ENCODE results near the gene TRIM43B.
"Not testable (repeated sequence)": the region's sequence is repeated elsewhere in the genome, so short reads cannot be mapped to it uniquely, and the experiment has no call there.

TRIM43B gene

DNA sequence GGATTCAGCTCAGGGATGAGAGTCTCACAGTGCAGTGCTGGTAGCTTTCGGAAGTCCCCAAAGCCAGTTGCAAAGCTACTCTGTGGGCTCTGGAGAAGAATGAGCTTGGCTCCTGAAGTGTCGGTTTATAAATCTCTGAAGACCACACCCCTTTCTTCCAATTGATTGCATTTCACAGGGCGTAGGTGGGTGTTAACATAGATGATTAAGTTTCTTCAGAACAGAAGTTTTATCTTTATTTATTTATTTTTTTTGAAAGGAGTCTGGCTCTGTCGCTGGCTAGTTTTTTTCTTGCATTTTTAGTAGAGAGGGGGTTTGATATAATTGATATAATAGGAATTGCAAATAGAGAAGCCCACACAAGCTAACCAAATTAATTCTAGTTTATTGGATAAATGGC, at the start of gene TRIM43B:
Gene TRIM43B, minus strand, starts transcription at position 101 of the 400 bp plus-strand sequence. CDS start 2,040 bp downstream, outside the sequence.
- DNase-seq = not testable (repeated sequence)

DNA sequence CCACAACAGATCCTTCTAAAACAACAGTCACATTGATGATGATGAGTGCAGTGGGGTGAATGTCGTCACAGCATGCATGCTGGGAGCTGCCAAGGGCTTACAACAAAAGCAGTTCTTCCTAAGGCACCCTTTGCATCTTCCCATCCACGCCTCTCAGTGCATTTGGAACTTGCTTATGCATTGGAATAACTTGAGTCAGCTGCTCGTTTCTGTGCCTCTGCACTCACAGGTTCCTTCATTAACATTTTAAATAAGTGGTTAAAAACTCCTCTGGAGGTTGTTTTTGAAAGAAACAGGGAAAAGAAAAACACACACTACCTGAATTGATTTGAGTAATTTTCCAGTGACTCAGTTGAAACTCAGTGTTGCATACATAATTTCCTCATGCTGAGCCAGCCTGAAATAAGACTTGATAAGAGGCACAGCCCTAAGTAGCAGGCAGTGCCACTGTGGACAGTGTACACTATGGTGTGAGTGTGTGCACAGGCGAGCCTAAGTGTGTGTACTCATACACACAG, 46.8 kb upstream of the TRIM43B start:
- no peak for DNase-seq

DNA sequence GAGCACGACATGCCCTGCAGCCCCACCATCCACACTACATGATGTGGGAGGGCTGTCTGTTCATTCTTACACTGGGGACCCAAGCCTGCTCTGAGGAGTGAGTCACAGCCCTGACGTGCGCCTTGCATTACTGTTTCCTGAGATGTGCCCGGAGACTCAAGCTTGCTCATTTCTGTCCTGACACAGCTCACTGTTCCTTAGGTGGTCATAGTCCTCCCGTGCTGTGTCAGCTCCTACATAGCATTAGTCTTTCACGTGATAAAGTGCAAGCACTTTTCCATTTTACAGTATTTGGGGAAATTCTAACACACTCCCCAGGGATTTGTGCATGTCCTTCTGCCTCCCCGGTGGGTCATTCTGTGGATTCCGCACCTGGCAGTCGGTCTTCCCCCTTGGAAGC, 46.2 kb upstream of the TRIM43B start:
- no peak for DNase-seq

DNA sequence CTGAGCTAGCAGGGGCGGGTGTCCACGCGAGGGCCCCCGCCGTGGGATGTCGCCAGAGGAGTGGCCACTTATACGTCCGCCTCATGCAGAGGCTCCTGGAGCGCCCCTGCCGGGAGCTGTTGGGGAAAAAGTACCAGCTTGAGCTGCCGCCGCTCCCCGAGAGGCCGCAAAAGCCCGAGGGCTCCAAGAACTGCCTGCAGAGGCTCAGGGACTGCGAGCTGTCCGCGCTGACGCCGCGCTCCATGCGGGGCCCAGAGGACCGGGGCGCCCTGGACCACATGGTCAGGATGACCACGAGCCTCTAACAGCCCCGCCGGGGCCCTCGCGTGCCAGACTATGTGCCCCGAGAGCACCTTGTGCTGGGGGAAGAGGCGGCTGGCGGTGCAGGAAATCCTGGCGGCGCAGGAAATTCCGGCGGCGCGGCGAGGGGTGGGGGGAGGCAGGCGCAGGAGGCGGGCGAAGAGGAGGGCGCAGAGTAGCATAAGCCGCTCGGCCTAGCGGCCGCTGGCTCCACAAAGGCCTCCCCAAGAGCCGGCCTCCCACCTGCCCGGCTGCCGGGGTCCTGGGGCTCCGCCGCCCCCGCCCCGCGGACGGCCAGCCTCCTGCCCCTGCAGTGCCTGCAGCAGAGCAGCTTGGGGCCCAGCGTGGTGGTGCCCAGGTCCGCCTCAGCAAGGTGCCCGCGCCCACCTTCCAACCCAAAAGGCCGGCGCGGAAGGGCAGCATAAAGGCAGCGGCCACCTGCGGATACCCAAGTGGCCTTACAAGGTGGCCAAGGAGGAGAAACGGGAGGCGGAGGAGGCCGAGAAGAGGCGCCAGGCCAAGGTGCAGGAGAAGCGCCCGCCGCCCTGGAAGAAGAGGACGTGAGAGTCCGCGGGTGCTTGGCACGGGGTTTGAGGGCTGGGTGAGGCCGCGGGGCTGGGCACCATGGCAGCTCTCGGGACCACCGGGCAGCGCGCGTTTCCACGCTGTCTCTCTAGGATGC, 42.1 kb upstream of the TRIM43B start:
- no peak for DNase-seq

DNA sequence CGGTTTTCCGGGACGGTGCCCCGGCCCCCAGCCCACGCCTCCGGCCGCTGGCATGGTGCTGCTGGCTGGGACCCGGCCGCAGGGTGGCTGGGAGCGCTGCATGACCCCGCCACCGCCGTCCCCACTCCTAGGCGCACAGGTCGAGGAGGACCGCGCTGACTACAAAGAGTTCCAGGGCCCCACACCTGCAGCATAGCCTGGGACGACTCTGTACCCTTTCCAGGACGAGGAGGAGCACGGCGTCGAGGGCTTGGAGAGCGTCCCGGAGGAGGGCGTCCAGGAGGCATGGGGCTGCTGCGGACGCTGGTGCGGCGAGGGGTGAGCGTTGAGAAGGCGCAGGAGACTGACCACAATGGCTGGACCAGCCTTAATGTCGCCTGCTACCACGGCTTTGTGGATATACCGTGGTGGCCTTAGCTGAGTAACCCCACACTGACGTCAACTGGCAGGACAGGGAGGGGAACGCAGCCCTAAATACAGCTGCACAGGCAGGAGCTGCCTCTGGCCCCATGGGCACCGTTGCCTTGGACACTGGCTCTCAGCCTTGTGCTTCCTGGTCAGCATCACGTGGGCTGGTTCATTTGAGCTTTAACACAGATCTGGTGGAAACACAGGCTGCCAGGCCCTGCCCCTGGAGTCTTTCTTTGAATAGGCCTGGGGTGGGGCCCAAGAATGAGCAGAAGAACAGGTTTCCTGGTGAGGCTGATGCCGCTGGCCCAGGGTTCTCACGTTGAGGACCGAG, 40.9 kb upstream of the TRIM43B start:
- no peak for DNase-seq

DNA sequence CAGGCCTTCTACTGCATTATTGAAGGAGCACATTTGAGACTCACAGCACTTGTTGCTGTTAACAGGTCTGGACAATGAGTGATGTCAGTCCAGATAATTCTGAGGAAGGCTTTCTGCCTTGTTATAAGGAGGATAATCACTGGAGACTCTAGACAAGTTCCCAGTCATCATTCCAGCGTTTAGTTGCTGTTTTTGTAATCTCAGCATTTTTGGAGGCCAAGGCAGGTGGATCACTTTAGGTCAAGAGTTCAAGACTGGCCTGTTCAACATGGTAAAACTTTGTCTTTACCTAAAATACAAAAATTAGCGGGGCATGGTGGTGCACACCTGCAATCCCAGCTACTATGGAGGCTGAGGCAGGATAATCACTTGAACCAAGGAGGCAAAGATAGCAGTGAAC, 39.6 kb upstream of the TRIM43B start:
- no peak for DNase-seq

DNA sequence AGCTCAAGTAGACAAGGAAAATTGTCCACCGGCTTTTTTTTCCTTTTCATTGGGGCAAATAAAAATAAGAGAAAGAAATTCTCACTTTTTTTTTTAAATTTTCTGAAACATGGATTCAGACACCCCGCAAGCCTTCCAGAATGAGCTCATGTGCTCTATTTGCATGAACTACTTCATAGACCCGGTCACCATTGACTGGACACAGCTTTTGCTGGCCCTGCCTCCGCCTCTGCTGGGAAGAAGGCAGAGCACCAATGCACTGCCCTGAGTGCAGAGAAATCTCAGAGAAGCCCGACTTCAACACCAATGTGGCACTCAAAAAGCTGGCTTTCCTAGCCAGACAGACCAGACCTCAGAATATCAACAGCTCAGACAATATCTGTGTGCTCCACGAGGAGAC, 30.2 kb upstream of the TRIM43B start:
- DNase-seq = no peak

DNA sequence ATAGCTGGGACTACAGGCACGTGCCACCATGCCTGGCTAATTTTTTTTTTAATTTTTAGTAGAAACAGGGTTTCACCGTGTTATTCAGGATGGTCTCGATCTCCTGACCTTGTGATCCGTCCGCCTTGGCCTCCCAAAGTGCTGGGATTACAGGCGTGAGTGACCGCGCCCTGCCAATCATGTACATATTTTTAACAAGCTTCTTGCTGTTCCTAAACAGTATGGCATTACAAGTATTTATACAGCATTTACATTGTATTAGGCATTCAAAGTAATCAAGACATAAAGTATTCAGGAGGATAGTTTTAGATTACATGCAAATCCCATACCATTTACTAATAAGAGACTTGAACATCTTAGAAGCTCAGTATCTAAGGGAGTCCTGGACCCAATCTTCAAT, 29.7 kb upstream of the TRIM43B start:
- not testable (repeated sequence) for DNase-seq

DNA sequence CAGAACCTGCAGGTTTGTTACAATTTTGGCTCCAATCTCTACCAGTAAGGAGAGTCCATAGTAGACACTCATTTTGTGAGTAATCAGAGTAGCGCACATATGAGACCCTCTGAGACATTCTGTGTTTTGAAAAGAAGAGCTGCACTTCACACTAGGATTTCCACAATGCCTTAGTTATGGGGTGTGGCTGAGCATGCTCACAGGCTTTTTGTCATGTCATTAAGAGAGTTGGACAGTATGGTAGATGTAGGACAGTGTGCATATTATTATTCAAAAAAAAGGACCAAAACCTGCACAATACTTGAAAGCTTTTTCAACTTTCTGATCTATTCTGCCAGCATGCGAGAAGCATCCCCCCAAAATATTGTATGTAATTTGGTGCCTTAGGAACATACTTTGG, 24.9 kb upstream of the TRIM43B start:
- no peak for DNase-seq

DNA sequence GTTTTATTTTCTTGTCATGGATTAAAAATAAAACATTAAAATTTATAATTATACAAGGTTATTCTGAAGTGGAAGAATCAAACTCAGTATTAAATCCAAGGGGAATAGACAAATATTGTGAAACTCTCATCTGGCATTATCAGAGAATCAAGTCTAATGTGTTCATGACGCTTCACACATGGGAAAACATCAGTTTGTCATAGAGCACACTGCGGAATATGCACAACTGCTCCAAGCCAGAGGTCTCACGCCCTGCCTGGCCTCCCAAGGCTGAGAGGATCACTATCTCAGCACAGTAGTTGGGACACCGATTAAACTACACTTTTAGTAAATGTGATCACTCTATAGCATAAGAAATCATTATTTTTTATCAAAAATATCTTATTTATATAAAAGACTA, 20.7 kb upstream of the TRIM43B start:
- DNase-seq = no peak

DNA sequence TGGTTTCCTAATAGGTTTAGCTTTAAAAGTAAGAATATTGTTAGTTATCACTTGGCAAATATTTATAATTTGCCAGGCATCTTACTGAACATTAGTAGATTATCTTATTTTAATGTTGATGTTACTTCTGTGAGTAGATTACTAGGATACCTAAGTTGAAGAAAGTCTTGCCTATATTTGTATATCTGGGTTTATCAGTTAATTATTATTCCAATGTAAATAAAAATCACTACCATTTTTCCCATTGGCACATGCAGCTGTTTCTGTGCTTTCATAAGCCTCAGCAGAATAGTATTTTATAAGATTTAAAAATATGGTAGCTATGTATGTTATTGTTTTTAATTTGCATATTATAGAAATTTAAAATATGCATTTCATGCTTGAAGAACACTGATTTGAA, 16.3 kb upstream of the TRIM43B start:
- no peak for DNase-seq

DNA sequence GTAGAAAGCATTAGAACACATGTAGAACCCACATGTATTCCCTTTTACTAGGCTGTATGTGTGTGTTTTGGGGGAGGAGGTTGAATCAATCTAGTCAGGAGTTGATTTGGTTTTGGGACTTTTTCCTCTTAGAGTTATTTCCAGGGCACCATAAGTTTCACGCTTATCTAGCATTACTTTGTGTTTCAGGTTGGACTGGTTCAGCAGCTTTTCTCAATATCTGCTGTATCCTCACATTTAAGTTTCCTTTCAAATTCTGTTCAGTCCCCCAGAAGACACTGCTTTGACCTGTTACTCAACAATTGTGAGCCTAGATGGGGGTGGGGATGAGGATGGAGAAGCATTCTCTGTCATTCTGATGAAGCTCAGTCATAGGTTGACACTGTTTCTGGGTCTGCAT, 7.5 kb upstream of the TRIM43B start:
- not testable (repeated sequence) for DNase-seq

DNA sequence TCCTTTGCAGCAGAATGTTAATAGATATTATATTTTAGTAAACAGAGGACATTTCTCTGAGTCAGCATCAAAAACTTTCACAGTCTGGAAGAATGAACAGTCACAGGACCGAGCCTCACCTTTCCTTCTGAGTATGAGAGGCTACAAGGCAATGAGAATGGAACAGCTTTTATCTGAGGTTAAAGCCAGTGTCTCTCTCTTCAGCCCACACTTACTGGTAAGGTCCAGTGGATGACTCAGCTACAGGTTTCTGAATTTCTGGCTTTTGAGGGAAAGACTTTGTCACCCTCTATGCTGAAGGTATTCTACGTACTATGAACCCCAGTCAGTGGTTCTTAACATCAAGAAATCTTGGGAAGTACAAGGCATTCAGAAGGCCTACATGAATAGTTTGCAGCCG, 9.5 kb downstream of the TRIM43B start:
- DNase-seq = not testable (repeated sequence)

DNA sequence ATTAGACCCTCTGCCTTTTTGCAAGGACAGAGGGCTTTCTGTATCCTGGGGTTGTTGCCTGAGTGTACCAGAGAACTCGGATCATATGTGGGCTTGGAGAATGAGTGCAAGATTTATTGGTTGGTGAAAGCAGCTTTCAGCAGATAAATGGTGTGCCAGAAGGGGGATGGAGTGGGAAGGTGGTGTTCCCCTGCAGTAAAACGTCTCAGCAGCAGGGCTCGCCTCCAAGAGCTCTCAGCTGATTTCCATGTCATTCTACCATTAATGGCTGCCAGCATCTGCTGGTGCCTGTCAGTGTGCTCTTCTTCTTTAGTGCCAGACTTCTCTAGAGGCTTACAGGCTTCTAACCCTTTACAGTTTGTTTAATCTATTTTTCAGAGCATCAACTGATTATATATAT, 16.6 kb downstream of the TRIM43B start:
- DNase-seq = not testable (repeated sequence)

DNA sequence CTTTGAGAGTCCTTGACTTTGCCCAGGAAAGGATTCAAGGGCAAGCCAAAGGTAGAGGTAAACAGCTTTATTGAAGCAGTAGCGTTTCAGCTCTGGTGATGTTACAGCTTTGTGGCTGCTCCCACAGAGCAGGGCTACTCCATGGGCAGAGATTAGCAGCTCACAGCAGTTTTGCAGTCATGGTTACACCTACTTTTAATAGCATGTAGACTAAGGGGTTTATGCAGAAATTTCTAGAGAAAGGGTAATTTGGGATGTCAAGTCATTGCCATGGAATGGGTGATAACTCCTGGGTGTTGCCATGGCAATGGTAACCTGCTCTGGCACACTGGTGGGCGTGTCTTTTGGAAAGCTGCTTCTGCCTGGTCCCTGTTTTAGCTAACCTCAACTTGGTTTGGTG, 18.0 kb downstream of the TRIM43B start:
- DNase-seq = not testable (repeated sequence)

DNA sequence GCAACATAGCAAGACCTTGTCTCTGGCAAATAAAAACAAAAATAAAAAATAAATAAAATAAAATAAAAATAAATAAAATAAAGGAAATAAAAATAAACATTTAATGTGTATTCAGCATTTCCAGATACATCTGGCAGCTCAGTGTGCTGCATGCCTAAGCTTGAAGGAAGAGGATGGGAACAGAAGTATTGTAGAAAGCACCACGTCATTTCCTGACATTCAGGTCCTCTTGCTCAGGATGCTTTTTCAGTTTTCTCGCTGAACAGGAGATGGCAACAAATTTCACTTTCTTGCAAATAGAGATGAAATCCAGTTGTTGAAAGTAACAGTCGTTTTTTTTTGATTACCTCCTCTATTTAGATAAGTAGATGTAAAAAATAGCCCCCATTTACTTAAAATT, 21.3 kb downstream of the TRIM43B start:
- not testable (repeated sequence) for DNase-seq

DNA sequence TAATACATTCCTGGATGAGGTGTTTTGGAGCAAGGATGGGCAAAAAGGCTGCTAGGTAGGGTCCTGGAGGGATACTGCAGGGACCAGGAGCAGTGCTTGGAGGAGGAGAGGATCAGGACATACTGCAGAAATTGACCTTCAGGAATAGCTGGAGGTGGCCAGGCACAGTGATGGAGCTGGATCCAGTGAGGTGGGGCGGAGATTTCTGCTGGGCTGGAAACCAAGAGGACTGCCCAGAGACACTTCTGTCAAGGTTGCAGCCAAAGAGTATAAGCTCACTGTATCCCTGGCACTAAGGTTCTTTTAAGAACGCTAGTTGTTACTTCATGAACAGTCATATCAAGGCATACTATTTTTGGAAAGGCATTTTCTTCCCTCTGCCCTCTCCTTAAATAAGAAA, 39.2 kb downstream of the TRIM43B start:
- DNase-seq = not testable (repeated sequence)

DNA sequence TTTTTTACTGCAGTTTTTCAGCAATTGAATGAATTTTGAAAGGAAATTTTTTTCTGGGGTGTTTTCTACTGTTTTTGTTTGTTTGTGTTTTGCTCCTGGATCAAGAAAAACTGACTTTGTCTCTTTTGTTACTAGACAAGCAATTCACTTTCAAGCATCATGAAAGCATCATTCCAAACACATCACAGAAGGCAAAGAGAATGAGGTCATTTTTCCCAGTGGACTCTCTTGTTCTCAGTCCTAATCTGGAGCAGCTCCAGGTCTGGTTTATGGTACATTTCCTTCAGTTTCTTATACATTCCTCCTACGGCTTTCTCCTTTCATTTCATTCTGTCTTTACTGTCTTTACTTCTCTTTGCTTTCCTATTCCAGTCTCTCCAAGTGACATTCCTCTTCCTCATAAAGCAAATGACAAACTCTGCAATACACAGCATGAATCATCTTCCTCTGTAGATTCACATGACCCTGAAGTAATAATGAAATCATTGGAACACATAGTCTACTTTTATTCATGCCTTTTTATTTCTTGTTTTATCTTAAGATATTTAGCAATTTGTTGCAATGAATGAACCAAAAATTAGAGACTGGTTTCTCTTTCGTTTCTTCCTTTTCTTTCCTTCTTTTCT, 42.0 kb downstream of the TRIM43B start:
- not testable (repeated sequence) for DNase-seq

DNA sequence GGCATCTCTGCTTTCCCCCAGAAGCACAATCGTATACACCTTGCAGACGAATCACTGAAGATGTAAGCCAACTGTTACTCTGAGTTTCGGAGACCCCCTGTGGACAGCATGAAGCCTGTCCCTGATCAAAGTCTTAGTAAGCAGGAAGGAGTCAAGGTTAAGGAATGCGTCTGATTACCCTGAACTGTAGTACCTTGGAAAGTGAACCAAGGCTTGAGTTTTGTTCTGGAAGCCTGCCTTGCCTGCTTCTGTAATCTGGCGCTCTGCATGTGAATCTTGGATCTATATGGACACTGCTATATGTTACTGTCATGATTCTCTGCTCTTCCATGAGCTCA, 48.7 kb downstream of the TRIM43B start:
- DNase-seq = not testable (repeated sequence)

DNA sequence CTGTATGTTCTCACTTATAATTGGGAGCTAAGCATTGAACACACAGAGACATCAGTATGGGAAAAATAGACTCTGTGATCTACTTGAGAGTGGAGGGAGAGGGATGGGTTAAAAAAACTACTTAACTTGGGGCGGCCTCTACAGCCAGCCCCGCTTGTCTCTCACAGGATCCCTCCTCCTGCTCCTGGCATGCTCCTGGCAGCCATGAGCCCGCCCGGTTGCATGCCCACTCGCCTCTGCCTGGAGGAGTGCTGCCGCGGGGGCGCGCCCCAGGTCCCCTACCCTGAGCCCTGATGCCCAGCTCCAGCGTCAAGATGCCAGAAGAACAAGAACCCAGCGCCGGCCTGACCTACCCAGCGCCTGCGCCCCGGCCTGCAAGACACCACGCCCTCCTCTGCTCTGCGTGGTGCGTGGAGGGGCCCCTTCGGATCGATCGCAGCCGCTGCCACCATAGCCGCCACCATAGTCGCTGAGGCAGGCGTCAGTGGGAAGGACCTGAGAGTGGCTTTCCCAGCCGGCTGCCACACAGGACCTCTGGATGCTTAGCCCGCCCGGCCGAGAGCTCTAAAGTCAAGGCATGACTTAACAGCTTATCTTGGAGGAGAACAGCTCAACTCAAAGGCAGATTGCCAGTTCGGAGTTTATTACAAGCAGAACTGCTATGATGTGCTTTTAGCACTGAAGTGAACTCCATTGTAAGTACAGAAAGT, 49.2 kb downstream of the TRIM43B start:
- DNase-seq = not testable (repeated sequence)

DNA sequence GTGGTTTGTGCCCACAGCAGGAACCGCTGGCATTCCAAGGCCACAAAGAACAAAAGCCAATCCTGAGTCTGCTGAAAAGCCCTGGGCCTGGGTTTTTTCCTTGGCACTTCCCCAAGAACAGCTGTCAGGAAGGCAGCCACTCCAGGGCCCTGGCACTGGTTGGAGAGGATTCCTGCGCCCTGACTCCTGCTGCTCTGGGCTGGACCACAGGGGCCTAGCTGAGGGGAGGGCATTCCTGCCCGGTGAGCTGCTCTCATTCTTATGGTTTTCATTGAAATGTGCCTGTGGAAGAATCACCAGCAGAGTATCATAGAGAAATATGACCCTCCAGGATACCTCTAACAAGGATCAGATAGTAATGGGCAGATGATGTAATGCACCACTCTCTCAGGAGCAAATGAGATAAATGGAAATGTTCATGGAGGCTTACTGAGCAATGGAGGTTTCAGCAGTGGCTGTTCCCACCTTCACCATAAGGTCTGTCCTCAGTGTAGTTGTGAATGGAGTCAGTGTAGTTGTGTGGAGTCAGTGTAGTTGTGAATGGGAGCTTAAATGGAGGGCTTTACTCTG, 50.0 kb downstream of the TRIM43B start:
- DNase-seq = not testable (repeated sequence)

DNA sequence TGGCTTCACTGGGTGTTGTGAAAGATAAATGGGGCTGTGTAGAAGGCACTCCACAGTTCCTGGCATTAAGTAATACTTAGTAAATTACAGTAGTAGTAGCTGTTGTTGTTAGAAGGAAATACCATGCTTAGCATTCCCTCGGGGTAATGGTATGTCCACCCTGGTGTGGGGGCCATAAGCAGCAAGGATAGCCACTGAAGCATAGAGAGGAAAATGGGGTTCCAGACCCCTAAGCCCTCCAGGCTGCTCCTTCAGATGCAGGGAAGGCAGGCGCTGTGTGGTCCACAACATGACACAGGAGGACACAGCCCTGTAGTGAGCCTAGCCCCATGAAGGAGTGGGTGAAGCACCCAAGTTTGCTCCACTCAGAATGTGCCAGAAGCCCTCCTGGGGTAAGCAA, 50.6 kb downstream of the TRIM43B start:
- not testable (repeated sequence) for DNase-seq
